ENCODE data around the gene SEMA6C.

SEMA6C gene

GRCh38 chr1:151146412-151147131 lies at the start of gene SEMA6C (continued):
- TF ChIP-seq OSR2 (tag by site-specific recombination; IDR thresholded peaks at IDR 0.05) (no peak), ZNF664 (tag by site-specific recombination; IDR thresholded peaks at IDR 0.05) (no peak), ZBTB20 (tag by site-specific recombination; IDR thresholded peaks at IDR 0.05) (peak; percentile 72), GLI2 (tag by site-specific recombination; IDR thresholded peaks at IDR 0.05; ENCODE audit: borderline replicate concordance, low read depth) (no peak), ZNF600 (tag by site-specific recombination; IDR thresholded peaks at IDR 0.05) (peak; percentile 51; the same call in 1 of the 2 replicates), ZSCAN23 (tag by site-specific recombination; IDR thresholded peaks at IDR 0.05) (no peak), SP7 (tag by site-specific recombination; IDR thresholded peaks at IDR 0.05) (no peak), ZNF776 (tag by site-specific recombination; IDR thresholded peaks at IDR 0.05; ENCODE audit: borderline replicate concordance) (no peak), ZFP41 (tag by site-specific recombination; IDR thresholded peaks at IDR 0.05; ENCODE audit: borderline replicate concordance) (no peak), ZNF169 (tag by site-specific recombination; IDR thresholded peaks at IDR 0.05) (no peak), ZNF488 (tag by site-specific recombination; IDR thresholded peaks at IDR 0.05) (no peak), ZNF114 (tag by site-specific recombination; IDR thresholded peaks at IDR 0.05) (no peak), ZSCAN16 (tag by site-specific recombination; IDR thresholded peaks at IDR 0.05) (peak; percentile 74; the same call in 1 of the 2 replicates), ZNF239 (tag by site-specific recombination; IDR thresholded peaks at IDR 0.05) (no peak), ZNF639 (tag by site-specific recombination; IDR thresholded peaks at IDR 0.05) (no peak), ZNF558 (tag by site-specific recombination; IDR thresholded peaks at IDR 0.05) (no peak), ZNF645 (tag by site-specific recombination; IDR thresholded peaks at IDR 0.05) (no peak), ZNF629 (tag by site-specific recombination; IDR thresholded peaks at IDR 0.05) (no peak), ZNF292 (tag by site-specific recombination; IDR thresholded peaks at IDR 0.05; ENCODE audit: borderline replicate concordance, low read depth) (no peak), ZNF530 (tag by site-specific recombination; IDR thresholded peaks at IDR 0.05; ENCODE audit: low read depth) (no peak), TCF7L2 (IDR thresholded peaks at IDR 0.05; ENCODE audit: borderline replicate concordance, low read depth, low read length) (no peak), GLIS2 (tag by site-specific recombination; IDR thresholded peaks at IDR 0.05) (peak; percentile 97), ZNF19 (tag by site-specific recombination; IDR thresholded peaks at IDR 0.05; ENCODE audit: low read depth) (no peak)
- TF ChIP-seq, protein P1, sequence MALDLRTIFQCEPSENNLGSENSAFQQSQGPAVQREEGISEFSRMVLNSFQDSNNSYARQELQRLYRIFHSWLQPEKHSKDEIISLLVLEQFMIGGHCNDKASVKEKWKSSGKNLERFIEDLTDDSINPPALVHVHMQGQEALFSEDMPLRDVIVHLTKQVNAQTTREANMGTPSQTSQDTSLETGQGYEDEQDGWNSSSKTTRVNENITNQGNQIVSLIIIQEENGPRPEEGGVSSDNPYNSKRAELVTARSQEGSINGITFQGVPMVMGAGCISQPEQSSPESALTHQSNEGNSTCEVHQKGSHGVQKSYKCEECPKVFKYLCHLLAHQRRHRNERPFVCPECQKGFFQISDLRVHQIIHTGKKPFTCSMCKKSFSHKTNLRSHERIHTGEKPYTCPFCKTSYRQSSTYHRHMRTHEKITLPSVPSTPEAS (tag by site-specific recombination; IDR thresholded peaks at IDR 0.05): no peak
- TF ChIP-seq, protein P2, sequence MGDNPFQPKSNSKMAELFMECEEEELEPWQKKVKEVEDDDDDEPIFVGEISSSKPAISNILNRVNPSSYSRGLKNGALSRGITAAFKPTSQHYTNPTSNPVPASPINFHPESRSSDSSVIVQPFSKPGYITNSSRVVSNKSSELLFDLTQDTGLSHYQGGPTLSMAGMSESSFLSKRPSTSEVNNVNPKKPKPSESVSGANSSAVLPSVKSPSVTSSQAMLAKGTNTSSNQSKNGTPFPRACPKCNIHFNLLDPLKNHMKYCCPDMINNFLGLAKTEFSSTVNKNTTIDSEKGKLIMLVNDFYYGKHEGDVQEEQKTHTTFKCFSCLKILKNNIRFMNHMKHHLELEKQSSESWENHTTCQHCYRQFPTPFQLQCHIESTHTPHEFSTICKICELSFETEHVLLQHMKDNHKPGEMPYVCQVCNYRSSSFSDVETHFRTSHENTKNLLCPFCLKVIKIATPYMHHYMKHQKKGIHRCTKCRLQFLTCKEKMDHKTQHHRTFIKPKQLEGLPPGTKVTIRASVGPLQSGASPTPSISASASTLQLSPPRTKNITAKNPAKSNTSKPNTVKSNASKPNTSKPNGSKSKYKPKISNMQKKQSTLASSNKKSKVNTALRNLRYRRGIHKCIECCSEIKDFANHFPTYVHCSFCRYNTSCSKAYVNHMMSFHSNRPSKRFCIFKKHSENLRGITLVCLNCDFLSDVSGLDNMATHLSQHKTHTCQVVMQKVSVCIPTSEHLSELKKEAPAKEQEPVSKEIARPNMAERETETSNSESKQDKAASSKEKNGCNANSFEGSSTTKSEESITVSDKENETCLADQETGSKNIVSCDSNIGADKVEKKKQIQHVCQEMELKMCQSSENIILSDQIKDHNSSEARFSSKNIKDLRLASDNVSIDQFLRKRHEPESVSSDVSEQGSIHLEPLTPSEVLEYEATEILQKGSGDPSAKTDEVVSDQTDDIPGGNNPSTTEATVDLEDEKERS (tag by site-specific recombination; IDR thresholded peaks at IDR 0.05): no peak
- TF ChIP-seq, protein P3, sequence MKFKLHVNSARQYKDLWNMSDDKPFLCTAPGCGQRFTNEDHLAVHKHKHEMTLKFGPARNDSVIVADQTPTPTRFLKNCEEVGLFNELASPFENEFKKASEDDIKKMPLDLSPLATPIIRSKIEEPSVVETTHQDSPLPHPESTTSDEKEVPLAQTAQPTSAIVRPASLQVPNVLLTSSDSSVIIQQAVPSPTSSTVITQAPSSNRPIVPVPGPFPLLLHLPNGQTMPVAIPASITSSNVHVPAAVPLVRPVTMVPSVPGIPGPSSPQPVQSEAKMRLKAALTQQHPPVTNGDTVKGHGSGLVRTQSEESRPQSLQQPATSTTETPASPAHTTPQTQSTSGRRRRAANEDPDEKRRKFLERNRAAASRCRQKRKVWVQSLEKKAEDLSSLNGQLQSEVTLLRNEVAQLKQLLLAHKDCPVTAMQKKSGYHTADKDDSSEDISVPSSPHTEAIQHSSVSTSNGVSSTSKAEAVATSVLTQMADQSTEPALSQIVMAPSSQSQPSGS (tag by site-specific recombination; IDR thresholded peaks at IDR 0.05; ENCODE audit: low read depth): no peak
- TF ChIP-seq, protein P4, sequence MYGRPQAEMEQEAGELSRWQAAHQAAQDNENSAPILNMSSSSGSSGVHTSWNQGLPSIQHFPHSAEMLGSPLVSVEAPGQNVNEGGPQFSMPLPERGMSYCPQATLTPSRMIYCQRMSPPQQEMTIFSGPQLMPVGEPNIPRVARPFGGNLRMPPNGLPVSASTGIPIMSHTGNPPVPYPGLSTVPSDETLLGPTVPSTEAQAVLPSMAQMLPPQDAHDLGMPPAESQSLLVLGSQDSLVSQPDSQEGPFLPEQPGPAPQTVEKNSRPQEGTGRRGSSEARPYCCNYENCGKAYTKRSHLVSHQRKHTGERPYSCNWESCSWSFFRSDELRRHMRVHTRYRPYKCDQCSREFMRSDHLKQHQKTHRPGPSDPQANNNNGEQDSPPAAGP (tag by site-specific recombination; IDR thresholded peaks at IDR 0.05): 0 out of 2 replicates have a peak, but pooled peaks have one; percentile 14
